Mammary epithelial cell (primary cell): ENCODE measurements around the gene MIPOL1.

Experiments used
- CTCF ChIP-seq, 2 donors: IDR thresholded peaks in 1 of 2; conservative IDR thresholded peaks in 1 of 2; 2 replicates each; pipeline ENCODE4 v1.5.1; 2011 to 2012; ENCODE audit warnings: inconsistent platforms in 2 of 2, low read length in 2 of 2, mild to moderate bottlenecking in 2 of 2, control low read depth in 1 of 2, low read depth in 1 of 2; ENCODE audit not compliant: insufficient read depth in 1 of 2; ENCODE audit errors: extremely low read depth in 1 of 2
- EZH2 ChIP-seq: IDR thresholded peaks from 2 replicates; pipeline ENCODE4 v1.6.1; 2012; ENCODE audit warnings: low read length, inconsistent platforms, borderline replicate concordance

DNA sequence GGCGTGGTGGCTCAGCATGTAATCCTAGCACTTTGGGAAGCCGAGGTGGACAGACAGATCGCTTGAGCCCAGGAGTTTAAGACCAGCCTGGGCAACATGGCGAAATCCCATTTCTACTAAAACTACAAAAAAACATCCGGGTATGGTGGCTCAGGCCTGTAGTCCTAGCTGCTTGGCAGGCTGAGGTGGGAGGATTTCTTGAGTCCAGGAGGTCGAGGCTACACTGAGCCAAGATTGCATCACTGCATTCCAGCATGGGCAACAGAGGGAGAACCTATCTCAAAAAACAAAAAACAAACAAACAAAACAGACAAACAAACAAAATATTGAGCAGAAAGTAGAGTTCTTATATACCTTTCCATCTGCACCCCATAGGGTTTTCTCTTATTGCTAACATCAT, 16.3 kb upstream of the MIPOL1 start:
- TF ChIP-seq EZH2 (no peak), CTCF (conservative IDR thresholded peaks at IDR 0.05 in 1 of 2, IDR thresholded peaks at IDR 0.05 in 1 of 2; ENCODE audit: extremely low read depth in 1 of 2, insufficient read depth in 1 of 2, low read depth in 1 of 2, low read length in 2 of 2) (no peak)
